ENCODE data around the gene IGSF22.
A peak's percentile ranks its signal among the peaks of the same experiment; 100 is the strongest.

IGSF22 gene

DNA sequence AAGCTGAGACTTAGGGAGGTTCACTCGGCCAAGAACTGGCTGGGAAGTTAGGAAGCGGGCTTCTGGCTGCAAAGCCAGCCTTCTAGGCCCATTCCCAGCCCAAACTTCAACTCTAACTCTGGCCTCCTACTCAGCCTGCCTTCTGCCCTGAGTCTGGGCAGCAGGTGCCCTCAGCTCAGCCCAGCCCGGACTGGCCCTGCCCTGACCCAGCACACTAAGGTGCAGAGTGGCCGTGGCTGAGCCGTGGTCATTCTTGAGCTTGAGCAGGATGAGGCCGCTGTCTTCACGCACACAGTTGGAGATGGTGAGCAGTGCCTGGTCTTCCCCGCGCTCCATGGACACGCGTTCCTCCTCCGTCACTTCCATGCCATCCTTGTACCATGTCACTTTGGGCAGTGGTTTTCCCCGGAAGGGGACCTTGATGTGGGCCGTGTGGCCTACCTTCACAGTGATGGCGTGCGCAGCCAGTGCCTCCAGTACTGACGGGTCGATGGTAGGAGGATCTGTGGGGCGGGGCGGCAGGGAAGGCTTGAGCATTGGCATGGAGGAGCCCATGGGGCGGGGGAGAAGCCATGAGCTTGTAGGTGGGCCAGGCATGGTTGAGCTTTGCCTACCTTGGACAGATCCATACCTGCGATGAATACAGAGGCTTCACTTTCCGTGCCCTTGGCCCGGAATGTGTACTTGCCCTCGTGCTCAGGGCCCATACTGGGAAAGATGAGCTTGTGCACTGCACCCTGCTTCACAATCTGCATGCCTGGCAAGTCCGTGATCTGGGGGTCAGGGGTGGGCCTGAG, 12.1 kb downstream of the IGSF22 start:
- no peak for DNase-seq (ENCODE audit: low read depth in 3 of 3)

DNA sequence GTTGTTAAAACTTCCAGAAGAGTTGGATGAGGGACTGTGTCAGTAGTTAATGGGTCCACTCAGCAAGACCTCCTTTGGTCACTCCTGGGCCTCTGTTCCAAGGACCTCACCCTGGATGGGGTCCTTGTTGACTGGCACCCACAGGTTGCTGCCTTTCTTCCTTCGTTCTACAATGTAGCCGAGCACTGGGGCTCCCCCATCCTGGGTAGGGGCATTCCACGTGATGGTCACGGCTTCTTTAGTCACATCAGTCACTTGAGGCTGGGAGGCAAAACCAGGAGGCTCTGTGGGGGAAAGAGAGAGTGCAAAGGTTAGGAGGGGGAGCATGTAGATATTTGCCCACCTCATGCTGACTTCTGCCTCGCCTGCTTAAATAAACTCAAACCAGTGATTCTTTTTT, 15.4 kb downstream of the IGSF22 start:
- no peak for DNase-seq (ENCODE audit: low read depth in 3 of 3)

DNA sequence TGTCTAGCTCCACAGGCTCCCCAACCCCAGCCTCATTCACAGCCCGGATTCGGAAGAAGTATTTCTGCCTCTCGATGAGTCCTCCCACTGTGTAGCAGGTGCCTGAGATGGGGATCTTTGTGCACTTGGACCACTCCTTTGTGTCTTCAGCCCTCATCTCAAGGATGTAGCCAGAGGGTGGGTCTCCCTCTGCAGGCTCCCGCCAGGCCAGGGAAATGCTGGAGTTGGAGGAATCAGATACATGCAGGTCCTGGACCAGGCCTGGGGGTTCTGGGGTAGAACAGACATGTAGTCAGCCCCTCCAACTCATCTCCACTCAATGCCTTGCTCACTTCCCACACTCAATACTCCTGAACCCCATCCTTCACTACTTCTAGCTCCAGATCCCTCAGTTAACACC, 16.6 kb downstream of the IGSF22 start:
- DNase-seq (ENCODE audit: low read depth in 3 of 3), result no peak

- no peak for DNase-seq (ENCODE audit: low read depth in 3 of 3)
Observed at GRCh38 chr11:18707811-18708340, 18.1 kb downstream of the IGSF22 start.

GRCh38 chr11:18706330-18707243, 19.4 kb downstream of the IGSF22 start:
- DNase-seq (ENCODE audit: low read depth in 3 of 3), result no peak

DNA sequence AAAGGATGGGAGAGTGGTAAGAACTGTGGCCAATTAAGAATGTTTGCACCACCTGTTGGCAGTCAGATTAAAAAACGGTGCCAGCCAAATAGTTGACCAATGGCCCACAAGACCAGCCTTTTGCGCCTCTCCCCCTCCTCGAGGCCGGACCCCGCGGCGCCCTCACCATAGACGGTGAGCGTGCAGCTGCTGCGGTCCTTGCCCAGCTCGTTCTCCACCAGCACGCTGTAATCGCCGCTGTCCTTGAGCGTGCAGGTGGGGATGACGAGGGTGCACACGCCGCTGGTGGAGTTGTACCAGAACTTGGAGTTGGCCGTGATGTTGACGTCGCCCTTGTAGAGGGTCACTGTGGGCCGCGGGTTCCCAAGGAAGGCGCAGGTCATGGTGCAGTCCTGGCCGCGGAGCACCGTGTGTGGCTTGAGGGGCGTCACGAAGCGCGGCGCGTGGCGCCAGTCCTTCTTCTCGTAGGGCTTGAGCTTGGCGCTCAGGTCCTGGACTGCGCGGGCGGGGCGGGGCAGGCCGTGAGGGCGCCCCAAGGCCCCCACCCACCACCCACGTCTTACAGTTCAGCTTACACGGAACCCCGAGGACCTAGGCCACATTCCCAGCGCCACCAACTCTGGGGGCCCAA, 20.2 kb downstream of the IGSF22 start:
- no peak for DNase-seq (ENCODE audit: low read depth in 3 of 3)

GRCh38 chr11:18704698-18705097, 21.3 kb downstream of the IGSF22 start:
- DNase-seq (ENCODE audit: low read depth in 3 of 3), result no peak

- no peak for DNase-seq (ENCODE audit: low read depth in 3 of 3)
Observed at GRCh38 chr11:18704045-18704645, 21.8 kb downstream of the IGSF22 start.

GRCh38 chr11:18703001-18703763, 22.8 kb downstream of the IGSF22 start:
- DNase-seq (ENCODE audit: low read depth in 3 of 3), result no peak

DNA sequence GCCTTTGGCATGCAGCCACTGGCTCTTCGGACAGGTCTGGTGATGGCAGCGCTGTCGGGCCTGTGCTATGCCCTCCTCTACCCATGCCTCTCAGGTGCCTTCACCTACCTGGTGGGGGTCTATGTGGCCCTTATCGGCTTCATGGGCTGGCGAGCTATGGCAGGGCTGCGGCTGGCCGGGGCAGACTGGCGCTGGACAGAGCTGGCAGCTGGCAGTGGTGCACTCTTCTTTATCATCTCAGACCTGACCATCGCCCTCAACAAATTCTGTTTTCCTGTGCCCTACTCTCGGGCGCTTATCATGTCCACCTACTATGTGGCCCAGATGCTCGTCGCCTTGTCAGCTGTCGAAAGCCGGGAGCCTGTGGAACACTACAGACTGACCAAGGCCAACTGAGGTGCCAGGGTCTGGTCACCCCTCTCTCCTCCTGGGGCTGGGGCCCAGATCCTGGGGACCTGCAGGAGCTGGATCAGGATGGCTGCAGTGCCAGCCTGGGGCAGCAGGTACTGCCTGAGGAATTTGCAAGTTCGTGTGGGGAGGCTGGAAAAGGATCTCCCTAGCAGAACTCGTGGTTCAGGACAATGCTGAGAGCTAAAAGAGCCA, 24.3 kb downstream of the IGSF22 start:
- DNase-seq (ENCODE audit: low read depth in 3 of 3), result no peak

GRCh38 chr11:18700872-18701271, 25.1 kb downstream of the IGSF22 start:
- DNase-seq (ENCODE audit: low read depth in 3 of 3), result no peak

DNA sequence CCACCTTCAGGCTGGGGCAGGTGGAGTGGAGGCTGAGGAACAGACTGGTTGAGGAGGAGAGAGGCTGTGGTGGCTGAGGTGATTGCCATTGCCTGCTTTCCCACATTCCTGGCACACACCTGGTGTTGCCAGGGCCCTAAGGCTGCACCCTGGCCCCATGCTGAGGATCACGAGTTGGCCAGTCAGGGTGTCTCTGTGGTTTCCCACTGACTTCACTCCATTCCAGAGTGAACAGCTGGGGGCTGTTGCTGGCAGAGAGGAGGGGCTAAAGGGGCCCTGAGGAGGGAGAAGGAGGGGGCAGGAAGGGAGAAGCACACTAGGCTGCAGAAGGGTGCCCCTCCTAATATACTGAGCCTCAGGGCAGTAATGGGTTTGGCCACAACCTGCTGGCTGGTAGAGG, 25.6 kb downstream of the IGSF22 start:
- DNase-seq (ENCODE audit: low read depth in 3 of 3), result no peak

- no peak for DNase-seq (ENCODE audit: low read depth in 3 of 3)
Observed at GRCh38 chr11:18699848-18700261, 26.1 kb downstream of the IGSF22 start.

DNA sequence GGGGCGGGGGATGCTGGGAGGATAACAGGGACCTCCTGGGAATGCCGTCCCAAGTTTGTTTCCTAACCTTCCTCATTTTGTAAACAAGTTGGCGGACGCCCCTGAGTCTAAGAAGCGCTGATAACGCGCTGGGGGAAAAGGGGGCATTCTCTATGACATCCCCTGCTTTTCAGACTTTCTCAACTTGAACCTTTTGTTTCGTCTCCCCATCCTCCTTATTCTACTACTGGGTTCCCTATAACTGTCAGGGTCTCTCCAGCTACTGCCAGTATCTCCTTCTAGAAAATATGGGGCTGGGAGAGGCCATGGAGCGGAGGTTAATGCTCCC, 26.8 kb downstream of the IGSF22 start:
- no peak for DNase-seq (ENCODE audit: low read depth in 3 of 3)

- peak; percentile 78 to 86 (median 79) for DNase-seq (ENCODE audit: low read depth in 3 of 3)
Observed at GRCh38 chr11:18698341-18699268, 27.4 kb downstream of the IGSF22 start, which contains the start of gene TMEM86A. Gene TMEM86A (plus strand): TSS chr11:18698779. CDS start chr11:18698887, 108 bp downstream.

- no peak for DNase-seq (ENCODE audit: low read depth in 3 of 3)
Observed at GRCh38 chr11:18697576-18697975, 28.4 kb downstream of the IGSF22 start.

DNA sequence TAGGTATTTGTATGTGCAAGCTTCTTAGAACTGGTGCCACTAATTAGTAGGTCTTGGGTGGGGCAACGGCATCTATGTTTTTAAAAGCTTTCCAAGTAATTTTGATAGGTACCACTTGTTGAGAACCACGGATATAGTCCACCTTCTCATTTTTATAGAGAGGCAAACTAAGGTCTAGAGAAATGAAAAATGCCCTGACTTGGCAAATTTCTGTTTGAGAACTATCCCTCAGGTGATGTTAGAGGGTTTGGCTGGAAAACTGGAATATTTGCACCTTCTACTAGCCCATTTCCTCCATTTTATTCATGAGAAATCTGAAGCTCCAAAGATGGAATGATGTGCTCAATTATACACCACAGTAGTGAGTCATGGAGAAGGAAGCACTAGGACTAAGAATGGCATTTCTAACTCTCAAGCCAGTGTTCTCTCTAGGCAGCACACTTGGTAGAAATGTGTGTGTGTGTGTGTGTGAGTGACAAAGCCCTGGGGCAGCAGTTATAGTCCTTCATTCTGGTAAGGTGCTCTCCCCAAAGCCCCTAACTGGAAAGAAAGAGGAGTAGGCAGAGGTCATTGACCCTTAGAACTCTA, 29.3 kb downstream of the IGSF22 start:
- no peak for DNase-seq (ENCODE audit: low read depth in 3 of 3)

GRCh38 chr11:18692941-18693760, 32.8 kb downstream of the IGSF22 start:
- DNase-seq (ENCODE audit: low read depth in 3 of 3), result no peak
